PC-3 (cell line): ENCODE data around the gene UCK1.

ENCODE experiments used
- EZH2 ChIP-seq: fragments of 300-600 bp; sonication (generic); IDR thresholded peaks from one replicate; pipeline ENCODE4 v1.6.1; 2017; ENCODE audit warnings: antibody characterized with exemption, mild to moderate bottlenecking, low read length; ENCODE audit not compliant: unreplicated experiment
- EZH2phosphoT487 ChIP-seq: fragments of 300-600 bp; sonication (generic); IDR thresholded peaks from 2 replicates; pipeline ENCODE4 v1.6.1; 2018; ENCODE audit warnings: mild to moderate bottlenecking, antibody characterized with exemption, low read length, borderline replicate concordance
- TF ChIP-seq, protein P1 (sequence below): fragments of 300-600 bp; sonication (generic); conservative IDR thresholded peaks from 2 replicates; pipeline ENCODE4 v1.5.1; 2017; ENCODE audit warnings: antibody characterized with exemption, low read depth, mild to moderate bottlenecking, low read length

DNA sequence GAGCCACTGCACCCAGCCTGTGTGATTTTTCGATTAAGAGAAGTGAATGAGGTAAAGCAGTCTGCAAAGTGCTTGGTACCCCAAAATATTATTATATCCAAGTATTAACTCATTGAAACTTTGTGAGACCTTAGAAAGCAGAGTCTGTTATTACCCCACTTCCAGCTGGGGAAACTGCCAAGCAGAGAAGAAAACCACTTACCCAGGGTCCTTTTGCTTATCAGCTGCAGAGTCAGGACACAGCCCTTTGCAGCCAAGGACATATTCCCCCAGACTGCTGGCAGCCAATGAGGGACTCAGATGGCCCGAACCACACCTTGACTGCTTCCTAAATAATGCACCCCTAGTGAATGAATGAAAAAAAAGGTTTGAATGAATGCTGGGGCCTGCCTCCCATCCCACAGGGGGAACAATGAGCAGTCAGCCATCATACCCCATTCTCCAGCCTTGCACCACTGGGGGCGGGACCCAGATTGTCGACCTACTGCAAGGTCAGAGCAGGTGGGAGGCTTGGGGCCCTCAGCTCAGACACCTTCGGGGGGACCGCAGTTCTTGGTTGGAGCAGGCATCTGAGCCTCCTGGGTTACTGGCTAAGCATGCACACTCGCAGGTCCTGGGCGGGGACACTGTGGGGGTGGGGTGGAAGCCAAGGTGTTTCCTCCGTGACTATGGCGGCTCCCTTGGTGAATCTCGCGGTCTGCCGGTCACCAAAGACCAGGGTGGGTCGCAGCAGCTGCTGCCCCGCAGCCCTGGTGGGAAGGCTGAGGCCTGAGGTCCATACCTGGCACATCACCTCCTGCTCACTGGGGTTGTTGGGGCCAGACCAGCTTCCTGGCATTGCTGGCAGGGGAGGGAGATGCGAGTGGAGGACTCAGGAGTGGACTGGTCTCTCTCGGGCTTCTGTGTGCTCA is 43.9 kb upstream of the UCK1 start:
- TF ChIP-seq, protein P1, sequence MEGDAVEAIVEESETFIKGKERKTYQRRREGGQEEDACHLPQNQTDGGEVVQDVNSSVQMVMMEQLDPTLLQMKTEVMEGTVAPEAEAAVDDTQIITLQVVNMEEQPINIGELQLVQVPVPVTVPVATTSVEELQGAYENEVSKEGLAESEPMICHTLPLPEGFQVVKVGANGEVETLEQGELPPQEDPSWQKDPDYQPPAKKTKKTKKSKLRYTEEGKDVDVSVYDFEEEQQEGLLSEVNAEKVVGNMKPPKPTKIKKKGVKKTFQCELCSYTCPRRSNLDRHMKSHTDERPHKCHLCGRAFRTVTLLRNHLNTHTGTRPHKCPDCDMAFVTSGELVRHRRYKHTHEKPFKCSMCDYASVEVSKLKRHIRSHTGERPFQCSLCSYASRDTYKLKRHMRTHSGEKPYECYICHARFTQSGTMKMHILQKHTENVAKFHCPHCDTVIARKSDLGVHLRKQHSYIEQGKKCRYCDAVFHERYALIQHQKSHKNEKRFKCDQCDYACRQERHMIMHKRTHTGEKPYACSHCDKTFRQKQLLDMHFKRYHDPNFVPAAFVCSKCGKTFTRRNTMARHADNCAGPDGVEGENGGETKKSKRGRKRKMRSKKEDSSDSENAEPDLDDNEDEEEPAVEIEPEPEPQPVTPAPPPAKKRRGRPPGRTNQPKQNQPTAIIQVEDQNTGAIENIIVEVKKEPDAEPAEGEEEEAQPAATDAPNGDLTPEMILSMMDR, result no peak
- TF ChIP-seq EZH2, result no peak
- TF ChIP-seq EZH2phosphoT487, result no peak
